Osteocyte (in vitro differentiated cells): Measurements from ENCODE around the gene SERPINA3. TPM values are rescaled to one million over a fixed set of nuclear protein-coding genes. Genes with fewer than 3 reads are reported as not detected.

Source experiments
- DNase-seq: peaks from one replicate; pipeline ENCODE4 v3.0.0; 2021; ENCODE audit warnings: mixed read lengths; ENCODE audit not compliant: unreplicated experiment; ENCODE audit errors: extremely low spot score
- H3K27ac Mint-ChIP-seq: one replicate; pipeline ENCODE4 v1.8.0; 2021; ENCODE audit warnings: mild to moderate bottlenecking, mixed read lengths; ENCODE audit not compliant: unreplicated experiment
- H3K27me3 Mint-ChIP-seq: one replicate; pipeline ENCODE4 v1.8.0; 2021; ENCODE audit warnings: mixed read lengths; ENCODE audit not compliant: unreplicated experiment
- H3K36me3 Mint-ChIP-seq: one replicate; pipeline ENCODE4 v1.8.0; 2021; ENCODE audit warnings: mixed read lengths; ENCODE audit not compliant: unreplicated experiment
- H3K4me1 Mint-ChIP-seq: one replicate; pipeline ENCODE4 v1.8.0; 2021; ENCODE audit warnings: mixed read lengths; ENCODE audit not compliant: unreplicated experiment
- H3K4me3 Mint-ChIP-seq: one replicate; pipeline ENCODE4 v1.8.0; 2021; ENCODE audit warnings: mild to moderate bottlenecking, moderate library complexity, mixed read lengths; ENCODE audit not compliant: unreplicated experiment
- H3K9me3 Mint-ChIP-seq: one replicate; pipeline ENCODE4 v1.8.0; 2021; ENCODE audit warnings: mixed read lengths; ENCODE audit not compliant: unreplicated experiment
- total RNA-seq: library from RNA; stranded (reverse); gene quantifications from 2 replicates; pipeline ENCODE4 v1.2.1, GENCODE V29; 2021
- TF ChIP-seq, protein P1 (sequence below): fragments of 200-600 bp; sonication (generic); IDR thresholded peaks from 2 replicates; pipeline ENCODE4 v1.5.0; 2021; ENCODE audit warnings: antibody characterized with exemption, mild to moderate bottlenecking, moderate library complexity

Gene SERPINA3
- total RNA-seq, 1 donor from 2014 or later, result 1.2 TPM

DNA sequence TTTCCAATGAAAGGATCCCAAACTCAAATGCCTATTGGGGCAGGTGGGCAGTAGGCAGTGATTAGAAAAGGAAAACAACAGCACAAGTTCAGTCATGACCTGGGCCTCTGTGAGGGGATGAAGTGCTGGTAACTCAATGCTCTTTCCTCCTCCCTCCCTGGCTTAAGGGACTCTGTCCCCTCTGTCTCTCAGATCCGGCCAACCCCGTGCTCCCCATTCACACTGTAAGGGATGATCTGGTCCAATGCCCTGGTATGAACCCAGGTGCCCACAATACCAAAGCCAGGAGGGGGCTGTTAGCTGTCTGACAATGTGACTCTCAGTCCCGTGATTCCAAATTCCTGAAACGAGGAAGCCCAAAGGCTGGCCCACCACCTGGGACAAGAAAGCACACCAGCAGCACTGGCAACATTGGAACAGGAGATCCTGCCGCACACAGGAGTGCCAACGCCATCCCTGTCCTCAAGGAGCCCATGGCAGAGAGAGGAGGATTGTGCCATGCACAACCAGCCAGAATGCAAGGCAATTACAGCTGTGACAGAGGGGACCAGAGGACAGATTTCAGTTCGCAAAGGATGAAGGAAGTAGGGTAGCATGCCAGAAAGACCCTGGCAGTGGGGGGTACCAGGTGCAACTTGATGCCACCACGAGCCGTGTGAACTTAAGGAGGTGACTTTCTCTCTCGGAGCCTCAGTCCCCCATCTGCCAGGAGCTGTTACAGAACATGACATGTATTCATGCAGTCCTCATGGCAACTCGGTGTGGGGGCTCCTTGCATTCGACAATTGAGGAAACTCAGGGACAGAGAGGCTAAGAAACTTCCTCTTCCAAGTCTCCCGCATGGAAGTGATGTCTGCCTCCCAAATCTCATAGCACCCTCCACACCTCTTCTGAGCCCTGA is 37.6 kb downstream of the SERPINA3 start:
- no peak overlapping the region for H3K4me3 Mint-ChIP-seq
- TF ChIP-seq, protein P1, sequence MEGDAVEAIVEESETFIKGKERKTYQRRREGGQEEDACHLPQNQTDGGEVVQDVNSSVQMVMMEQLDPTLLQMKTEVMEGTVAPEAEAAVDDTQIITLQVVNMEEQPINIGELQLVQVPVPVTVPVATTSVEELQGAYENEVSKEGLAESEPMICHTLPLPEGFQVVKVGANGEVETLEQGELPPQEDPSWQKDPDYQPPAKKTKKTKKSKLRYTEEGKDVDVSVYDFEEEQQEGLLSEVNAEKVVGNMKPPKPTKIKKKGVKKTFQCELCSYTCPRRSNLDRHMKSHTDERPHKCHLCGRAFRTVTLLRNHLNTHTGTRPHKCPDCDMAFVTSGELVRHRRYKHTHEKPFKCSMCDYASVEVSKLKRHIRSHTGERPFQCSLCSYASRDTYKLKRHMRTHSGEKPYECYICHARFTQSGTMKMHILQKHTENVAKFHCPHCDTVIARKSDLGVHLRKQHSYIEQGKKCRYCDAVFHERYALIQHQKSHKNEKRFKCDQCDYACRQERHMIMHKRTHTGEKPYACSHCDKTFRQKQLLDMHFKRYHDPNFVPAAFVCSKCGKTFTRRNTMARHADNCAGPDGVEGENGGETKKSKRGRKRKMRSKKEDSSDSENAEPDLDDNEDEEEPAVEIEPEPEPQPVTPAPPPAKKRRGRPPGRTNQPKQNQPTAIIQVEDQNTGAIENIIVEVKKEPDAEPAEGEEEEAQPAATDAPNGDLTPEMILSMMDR, result no peak
- H3K9me3 Mint-ChIP-seq, result no peaks in the 10 kb centered on the region
- H3K36me3 Mint-ChIP-seq, result no peaks in the 10 kb centered on the region
- DNase-seq, result peak; percentile 53
- peaks cover 11% of the 10 kb centered on the region for H3K4me1 Mint-ChIP-seq
- no peaks in the 10 kb centered on the region for H3K27me3 Mint-ChIP-seq
- no peak overlapping the region for H3K27ac Mint-ChIP-seq

GRCh38 chr14:94650444-94650775 is 38.2 kb downstream of the SERPINA3 start:
- H3K27me3 Mint-ChIP-seq, result no peaks in the 10 kb centered on the region
- no peak overlapping the region for H3K27ac Mint-ChIP-seq
- H3K36me3 Mint-ChIP-seq, result no peaks in the 10 kb centered on the region
- H3K9me3 Mint-ChIP-seq, result no peaks in the 10 kb centered on the region
- peaks cover 17% of the 10 kb centered on the region for H3K4me1 Mint-ChIP-seq
- TF ChIP-seq, protein P1, result no peak
- DNase-seq, result no peak
- no peak overlapping the region for H3K4me3 Mint-ChIP-seq

DNA sequence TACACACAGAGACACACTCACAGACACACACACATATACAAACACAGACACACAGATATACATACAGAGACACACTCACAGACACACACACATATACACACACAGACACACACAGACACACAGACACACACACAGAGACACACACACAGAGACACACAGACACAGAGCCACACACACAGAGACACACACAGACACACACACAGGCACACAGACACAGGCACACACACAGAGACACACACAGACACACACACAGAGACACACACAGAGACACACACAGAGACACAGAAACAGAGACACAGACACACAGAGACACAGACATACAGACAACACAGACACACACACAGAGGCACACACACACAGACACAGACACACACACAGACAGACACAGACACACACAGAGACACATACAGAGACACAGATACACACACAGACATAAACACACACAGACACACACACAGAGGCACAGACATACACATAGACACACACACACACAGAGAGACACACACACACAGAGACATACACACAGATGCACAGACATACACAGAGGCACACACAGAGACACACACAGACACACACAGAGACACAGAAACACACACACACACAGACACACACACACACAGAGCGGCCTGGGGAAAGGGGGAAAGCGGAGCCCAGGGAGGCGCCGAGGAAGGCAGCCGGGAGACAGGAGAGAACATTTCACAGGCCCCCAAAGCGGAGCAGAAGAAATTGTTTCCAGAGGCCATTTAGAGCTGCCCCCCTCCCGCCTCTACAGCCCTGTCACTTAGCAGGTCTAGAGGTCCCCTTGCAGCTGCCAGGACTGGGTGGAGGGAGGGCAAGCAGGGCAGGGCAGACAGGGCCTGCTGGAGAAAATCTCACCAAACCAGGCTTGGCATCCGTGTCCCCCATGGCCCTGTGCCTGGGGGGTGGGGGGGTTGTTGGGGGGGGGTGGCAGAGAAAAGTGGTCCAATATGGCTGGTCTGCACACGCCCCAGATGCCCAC is 38.9 kb downstream of the SERPINA3 start:
- TF ChIP-seq, protein P1, result no peak
- Mint-ChIP-seq H3K36me3 (no peaks in the 10 kb centered on the region), H3K9me3 (no peaks in the 10 kb centered on the region), H3K27ac (no peak overlapping the region), H3K4me1 (peaks cover 15% of the 10 kb centered on the region), H3K27me3 (no peaks in the 10 kb centered on the region), H3K4me3 (no peak overlapping the region)
- peak; percentile 63 for DNase-seq

DNA sequence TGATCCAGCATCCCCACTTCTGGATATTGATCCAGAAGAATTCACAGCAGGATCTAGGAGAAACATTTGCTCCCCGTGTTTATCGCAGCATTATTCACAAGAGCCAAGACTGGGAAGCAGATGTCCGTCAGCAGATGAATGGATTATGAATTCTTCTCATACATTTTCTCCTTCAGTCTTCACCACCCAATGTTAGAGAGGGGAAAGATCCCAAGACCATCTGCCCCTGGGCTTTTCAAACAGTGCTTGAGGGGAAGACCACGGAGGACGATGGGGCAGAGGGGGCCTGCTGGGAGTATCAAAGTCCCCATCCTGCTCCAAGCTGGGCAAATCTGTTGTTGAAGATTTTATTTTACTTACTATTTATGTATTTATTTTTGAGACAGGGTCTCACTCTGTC is 41.1 kb downstream of the SERPINA3 start:
- DNase-seq, result peak; percentile 49

More for the DNA sequence above, 41.1 kb downstream of the SERPINA3 start:
- H3K27ac Mint-ChIP-seq, result no peak overlapping the region
- H3K27me3 Mint-ChIP-seq, result no peaks in the 10 kb centered on the region
- no peaks in the 10 kb centered on the region for H3K9me3 Mint-ChIP-seq
- H3K4me1 Mint-ChIP-seq, result peaks cover 7% of the 10 kb centered on the region
- no peak overlapping the region for H3K4me3 Mint-ChIP-seq
- H3K36me3 Mint-ChIP-seq, result no peaks in the 10 kb centered on the region
- TF ChIP-seq, protein P1, result no peak
